Measurements from ENCODE around the gene LCMT1. TPM values are rescaled to one million over a fixed set of nuclear protein-coding genes. Genes with fewer than 3 reads are reported as not detected.

The LCMT1 gene
- total RNA-seq, 1 donor = 35.5 TPM

DNA sequence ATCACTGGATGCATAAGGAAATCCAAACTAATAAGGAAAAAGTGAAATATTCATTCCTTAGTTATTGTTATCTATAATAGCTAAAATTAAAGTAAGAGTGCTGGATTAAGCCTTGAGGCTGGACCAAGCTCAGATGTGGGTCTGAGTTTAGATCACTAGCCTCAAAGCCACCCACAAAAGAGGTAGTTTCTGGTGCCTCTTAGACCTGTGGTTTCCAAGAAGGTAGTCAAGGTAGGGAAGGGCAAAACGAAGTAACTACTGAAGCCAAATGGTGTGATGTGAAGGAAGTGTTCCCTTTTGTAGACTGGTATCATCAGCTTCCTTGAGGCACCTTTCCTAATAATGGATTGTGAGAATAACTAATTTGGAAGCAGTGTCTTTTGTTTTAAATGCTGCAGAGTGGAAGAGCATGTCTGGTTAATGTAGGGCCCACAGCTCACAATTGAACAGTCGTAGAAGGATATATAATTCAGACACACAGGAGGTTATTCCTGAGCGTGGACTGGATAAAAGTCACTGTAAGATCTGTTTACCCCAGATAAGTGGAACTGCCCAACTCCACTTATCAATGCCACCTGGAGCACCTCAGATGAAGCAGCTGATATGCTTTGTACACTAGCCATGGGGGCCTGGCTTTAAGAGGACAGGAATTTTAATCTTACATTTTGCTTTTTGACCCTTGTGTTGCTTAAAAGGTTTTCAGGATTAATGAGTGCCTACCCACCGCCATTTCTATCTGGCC is 31.7 kb upstream of the LCMT1 start:
- TF ChIP-seq, protein P1, sequence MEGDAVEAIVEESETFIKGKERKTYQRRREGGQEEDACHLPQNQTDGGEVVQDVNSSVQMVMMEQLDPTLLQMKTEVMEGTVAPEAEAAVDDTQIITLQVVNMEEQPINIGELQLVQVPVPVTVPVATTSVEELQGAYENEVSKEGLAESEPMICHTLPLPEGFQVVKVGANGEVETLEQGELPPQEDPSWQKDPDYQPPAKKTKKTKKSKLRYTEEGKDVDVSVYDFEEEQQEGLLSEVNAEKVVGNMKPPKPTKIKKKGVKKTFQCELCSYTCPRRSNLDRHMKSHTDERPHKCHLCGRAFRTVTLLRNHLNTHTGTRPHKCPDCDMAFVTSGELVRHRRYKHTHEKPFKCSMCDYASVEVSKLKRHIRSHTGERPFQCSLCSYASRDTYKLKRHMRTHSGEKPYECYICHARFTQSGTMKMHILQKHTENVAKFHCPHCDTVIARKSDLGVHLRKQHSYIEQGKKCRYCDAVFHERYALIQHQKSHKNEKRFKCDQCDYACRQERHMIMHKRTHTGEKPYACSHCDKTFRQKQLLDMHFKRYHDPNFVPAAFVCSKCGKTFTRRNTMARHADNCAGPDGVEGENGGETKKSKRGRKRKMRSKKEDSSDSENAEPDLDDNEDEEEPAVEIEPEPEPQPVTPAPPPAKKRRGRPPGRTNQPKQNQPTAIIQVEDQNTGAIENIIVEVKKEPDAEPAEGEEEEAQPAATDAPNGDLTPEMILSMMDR (IDR thresholded peaks at IDR 0.05; ENCODE audit: extremely low read depth, low read depth, low read length) = no peak
- no peak for DNase-seq (ENCODE audit: insufficient read length, low spot score, missing footprints)
- H3K9me3 ChIP-seq (ENCODE audit: low read depth, low read length) = no peaks in the 10 kb centered on the region
- no peaks in the 10 kb centered on the region for H3K27me3 ChIP-seq (ENCODE audit: insufficient read depth, low read length)
- no peaks in the 10 kb centered on the region for H3K36me3 ChIP-seq (ENCODE audit: insufficient read depth, low read length)
- H3K4me1 ChIP-seq (ENCODE audit: insufficient read depth, low read length) = no peaks in the 10 kb centered on the region
- no peak overlapping the region for H3K4me2 ChIP-seq (ENCODE audit: insufficient read depth, low read length)
- H3K4me3 ChIP-seq (ENCODE audit: insufficient read depth, low read length) = no peak overlapping the region
- H3K79me2 ChIP-seq (ENCODE audit: insufficient read depth, low read length) = no peaks in the 10 kb centered on the region
- no peak overlapping the region for H3K27ac ChIP-seq (ENCODE audit: low read depth, low read length)
- no peak overlapping the region for H2AFZ ChIP-seq (ENCODE audit: low read length)
- H4K20me1 ChIP-seq (ENCODE audit: insufficient read depth, low read length) = no peaks in the 10 kb centered on the region

DNA sequence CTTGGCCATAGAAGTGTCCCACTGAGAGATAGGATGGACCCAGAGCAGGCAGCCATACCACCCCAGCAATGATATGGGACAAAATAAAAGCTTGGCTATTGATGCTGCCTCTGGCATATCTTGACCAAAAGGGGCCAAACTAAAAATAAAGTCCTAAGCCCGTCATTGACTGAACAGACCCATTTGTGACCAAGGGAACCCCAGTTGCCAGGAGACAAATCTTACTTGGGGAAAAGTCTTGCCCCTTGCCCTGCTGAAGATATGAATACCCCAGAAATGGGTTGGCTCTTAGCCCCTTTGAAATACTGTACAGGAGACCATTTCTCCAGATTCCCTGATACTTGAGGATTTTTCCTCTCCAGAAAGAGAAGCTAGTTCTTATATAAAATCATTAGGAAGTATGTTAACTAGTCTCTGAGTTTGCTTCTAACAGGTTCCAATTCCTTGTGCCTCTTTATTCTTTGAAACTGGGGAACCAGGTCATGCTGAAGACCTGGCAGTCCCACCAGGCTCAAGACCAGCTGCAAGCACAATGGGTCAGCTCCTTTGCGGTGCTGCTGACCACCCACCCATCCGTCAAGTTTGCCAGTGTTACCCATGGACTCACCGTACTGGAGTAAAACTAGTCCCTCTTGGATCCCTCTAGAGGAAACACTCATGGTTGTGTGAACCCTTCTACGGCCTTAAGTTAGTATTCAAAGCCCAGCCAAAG is 31.0 kb upstream of the LCMT1 start:
- H3K4me3 ChIP-seq (ENCODE audit: insufficient read depth, low read length) = no peak overlapping the region
- no peaks in the 10 kb centered on the region for H3K9me3 ChIP-seq (ENCODE audit: low read depth, low read length)
- no peaks in the 10 kb centered on the region for H3K4me1 ChIP-seq (ENCODE audit: insufficient read depth, low read length)
- H3K27me3 ChIP-seq (ENCODE audit: insufficient read depth, low read length) = no peaks in the 10 kb centered on the region
- no peak overlapping the region for H3K4me2 ChIP-seq (ENCODE audit: insufficient read depth, low read length)
- TF ChIP-seq, protein P1 (IDR thresholded peaks at IDR 0.05; ENCODE audit: extremely low read depth, low read depth, low read length) = no peak
- H4K20me1 ChIP-seq (ENCODE audit: insufficient read depth, low read length) = no peaks in the 10 kb centered on the region
- DNase-seq (ENCODE audit: insufficient read length, low spot score, missing footprints) = no peak
- no peaks in the 10 kb centered on the region for H3K36me3 ChIP-seq (ENCODE audit: insufficient read depth, low read length)
- no peaks in the 10 kb centered on the region for H3K79me2 ChIP-seq (ENCODE audit: insufficient read depth, low read length)
- no peak overlapping the region for H2AFZ ChIP-seq (ENCODE audit: low read length)
- H3K27ac ChIP-seq (ENCODE audit: low read depth, low read length) = no peak overlapping the region

DNA sequence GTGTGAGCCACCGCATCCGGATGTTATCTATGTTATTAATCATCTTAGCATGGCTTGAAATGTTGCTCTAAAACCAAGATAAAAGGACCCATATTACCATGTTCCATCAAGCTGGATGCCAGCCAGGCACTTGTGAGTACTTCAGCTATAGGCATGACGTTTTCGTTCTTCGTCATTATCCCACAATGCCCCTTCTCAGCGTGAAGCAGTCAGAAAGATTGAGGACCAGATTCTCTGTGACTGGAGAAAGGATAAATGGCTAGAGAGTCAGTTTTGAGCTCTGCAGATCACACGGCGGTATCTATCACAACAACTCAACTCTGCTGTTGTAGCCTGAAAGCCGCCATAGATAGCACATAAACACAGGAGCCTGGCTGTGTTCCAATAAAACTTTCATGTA is 29.8 kb upstream of the LCMT1 start:
- TF ChIP-seq, protein P1 (IDR thresholded peaks at IDR 0.05; ENCODE audit: extremely low read depth, low read depth, low read length) = no peak
- Histone ChIP-seq H3K36me3 (ENCODE audit: insufficient read depth, low read length) (no peaks in the 10 kb centered on the region), H3K27ac (ENCODE audit: low read depth, low read length) (no peak overlapping the region), H3K4me3 (ENCODE audit: insufficient read depth, low read length) (no peak overlapping the region), H2AFZ (ENCODE audit: low read length) (no peak overlapping the region), H3K79me2 (ENCODE audit: insufficient read depth, low read length) (no peaks in the 10 kb centered on the region), H3K9me3 (ENCODE audit: low read depth, low read length) (no peaks in the 10 kb centered on the region), H4K20me1 (ENCODE audit: insufficient read depth, low read length) (no peaks in the 10 kb centered on the region), H3K27me3 (ENCODE audit: insufficient read depth, low read length) (no peaks in the 10 kb centered on the region), H3K4me2 (ENCODE audit: insufficient read depth, low read length) (no peak overlapping the region), H3K4me1 (ENCODE audit: insufficient read depth, low read length) (no peaks in the 10 kb centered on the region)
- DNase-seq (ENCODE audit: insufficient read length, low spot score, missing footprints) = no peak

DNA sequence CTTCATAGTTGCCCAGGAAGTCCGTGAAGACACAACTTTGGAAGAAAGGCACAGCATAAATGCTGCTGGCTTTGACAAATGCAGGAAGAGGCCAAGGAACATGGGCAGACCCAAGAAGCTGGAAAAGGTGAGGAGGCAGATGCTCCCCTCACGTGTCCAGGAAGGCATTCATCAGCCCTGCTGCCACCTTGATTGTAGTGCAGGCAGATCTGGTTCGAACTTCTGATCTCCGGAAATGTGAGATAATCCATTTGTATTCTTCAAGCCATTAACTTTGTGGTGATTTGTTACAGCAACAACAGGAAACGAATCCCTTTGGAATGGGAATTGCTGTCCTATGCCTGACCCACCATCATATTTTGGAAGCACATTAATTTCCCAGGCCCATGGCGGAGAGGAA is 28.5 kb upstream of the LCMT1 start:
- Histone ChIP-seq H3K36me3 (ENCODE audit: insufficient read depth, low read length) (no peaks in the 10 kb centered on the region), H3K27me3 (ENCODE audit: insufficient read depth, low read length) (no peaks in the 10 kb centered on the region), H3K4me2 (ENCODE audit: insufficient read depth, low read length) (no peak overlapping the region), H3K4me1 (ENCODE audit: insufficient read depth, low read length) (no peaks in the 10 kb centered on the region), H3K9me3 (ENCODE audit: low read depth, low read length) (no peaks in the 10 kb centered on the region), H3K4me3 (ENCODE audit: insufficient read depth, low read length) (no peak overlapping the region), H3K27ac (ENCODE audit: low read depth, low read length) (no peak overlapping the region), H3K79me2 (ENCODE audit: insufficient read depth, low read length) (no peaks in the 10 kb centered on the region), H4K20me1 (ENCODE audit: insufficient read depth, low read length) (no peaks in the 10 kb centered on the region), H2AFZ (ENCODE audit: low read length) (no peak overlapping the region)
- no peak for DNase-seq (ENCODE audit: insufficient read length, low spot score, missing footprints)
- TF ChIP-seq, protein P1 (IDR thresholded peaks at IDR 0.05; ENCODE audit: extremely low read depth, low read depth, low read length) = no peak
